Measurements from ENCODE around the gene PTRH1.

The PTRH1 gene

DNA sequence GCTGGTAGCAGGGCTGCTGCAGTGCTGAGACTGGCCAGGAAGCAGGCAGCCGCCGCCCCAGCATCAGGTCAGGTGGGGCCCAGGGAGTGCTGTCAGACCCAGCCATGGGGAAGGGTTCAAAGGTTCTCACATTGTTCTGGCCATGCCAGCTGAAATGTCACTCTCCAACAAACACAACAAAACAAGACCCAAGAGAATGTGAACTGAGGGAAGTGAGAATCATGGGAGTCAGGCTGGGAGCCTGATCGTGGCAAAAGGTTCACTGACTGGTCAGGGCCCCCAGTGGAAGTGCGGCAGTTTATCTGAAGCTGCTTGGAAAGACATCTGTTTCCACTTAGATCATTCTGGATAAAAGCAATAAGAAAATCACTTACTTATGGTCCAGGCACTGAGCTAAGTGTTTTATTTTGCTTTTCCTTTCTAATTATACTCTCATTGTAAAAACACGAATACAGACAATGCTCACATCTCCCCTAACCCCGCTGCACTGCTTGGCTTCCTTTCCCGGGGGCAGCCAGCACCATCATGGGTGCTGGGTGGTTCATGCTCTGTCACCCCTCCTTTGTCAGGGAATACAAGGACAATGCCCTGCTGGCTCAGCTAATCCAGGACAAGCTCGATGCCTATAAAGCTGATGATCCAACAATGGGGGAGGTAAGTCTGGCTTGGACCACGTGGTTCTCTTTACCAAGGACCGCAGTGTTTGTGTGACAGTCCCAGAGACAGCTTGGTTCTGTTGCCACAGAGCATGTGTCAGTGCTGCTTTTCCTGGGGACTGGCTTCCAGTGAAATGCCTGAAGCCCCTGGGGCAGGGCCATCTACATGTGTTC, 50.6 kb downstream of the PTRH1 start:
- Histone ChIP-seq H4K20me1 (ENCODE audit: insufficient read depth) (no peaks in the 10 kb centered on the region), H3K36me3 (ENCODE audit: insufficient read depth) (no peaks in the 10 kb centered on the region)
- TF ChIP-seq, protein P1, sequence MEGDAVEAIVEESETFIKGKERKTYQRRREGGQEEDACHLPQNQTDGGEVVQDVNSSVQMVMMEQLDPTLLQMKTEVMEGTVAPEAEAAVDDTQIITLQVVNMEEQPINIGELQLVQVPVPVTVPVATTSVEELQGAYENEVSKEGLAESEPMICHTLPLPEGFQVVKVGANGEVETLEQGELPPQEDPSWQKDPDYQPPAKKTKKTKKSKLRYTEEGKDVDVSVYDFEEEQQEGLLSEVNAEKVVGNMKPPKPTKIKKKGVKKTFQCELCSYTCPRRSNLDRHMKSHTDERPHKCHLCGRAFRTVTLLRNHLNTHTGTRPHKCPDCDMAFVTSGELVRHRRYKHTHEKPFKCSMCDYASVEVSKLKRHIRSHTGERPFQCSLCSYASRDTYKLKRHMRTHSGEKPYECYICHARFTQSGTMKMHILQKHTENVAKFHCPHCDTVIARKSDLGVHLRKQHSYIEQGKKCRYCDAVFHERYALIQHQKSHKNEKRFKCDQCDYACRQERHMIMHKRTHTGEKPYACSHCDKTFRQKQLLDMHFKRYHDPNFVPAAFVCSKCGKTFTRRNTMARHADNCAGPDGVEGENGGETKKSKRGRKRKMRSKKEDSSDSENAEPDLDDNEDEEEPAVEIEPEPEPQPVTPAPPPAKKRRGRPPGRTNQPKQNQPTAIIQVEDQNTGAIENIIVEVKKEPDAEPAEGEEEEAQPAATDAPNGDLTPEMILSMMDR (conservative IDR thresholded peaks at IDR 0.05; ENCODE audit: low read depth, low read length): no peak

DNA sequence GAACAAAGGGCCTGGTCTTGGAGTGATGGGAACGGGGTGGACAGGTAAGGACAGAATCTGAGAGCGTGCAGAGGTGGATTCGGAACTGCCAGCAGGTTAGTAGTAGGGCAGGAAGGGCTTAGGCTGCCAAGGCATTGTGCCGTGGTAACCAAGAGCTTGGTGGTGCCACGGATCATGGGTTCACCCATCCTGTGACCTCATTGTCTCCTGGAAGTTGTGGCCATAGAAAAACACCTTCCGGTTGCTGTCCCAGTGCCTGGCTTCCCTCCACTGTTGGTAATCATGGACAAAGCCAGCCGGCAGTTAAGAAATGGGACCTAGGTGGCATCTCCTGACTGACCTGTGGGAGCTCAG, 51.2 kb downstream of the PTRH1 start:
- Histone ChIP-seq H2AFZ (ENCODE audit: low read depth) (no peak overlapping the region), H3K36me3 (ENCODE audit: insufficient read depth) (no peaks in the 10 kb centered on the region), H3K79me2 (ENCODE audit: insufficient read depth, low read depth) (no peaks in the 10 kb centered on the region), H3K4me2 (no peak overlapping the region), H3K27me3 (ENCODE audit: insufficient read depth, low read depth) (no peaks in the 10 kb centered on the region), H3K9ac (no peak overlapping the region), H3K4me1 (ENCODE audit: low read depth, poor library complexity, severe bottlenecking) (peaks cover 14% of the 10 kb centered on the region), H4K20me1 (ENCODE audit: insufficient read depth) (no peaks in the 10 kb centered on the region), H3K27ac (no peak overlapping the region), H3K4me3 (IDR thresholded peaks at IDR 0.05; ENCODE audit: insufficient read depth, low read depth, low read length) (no peak overlapping the region)
- TF ChIP-seq, protein P1 (conservative IDR thresholded peaks at IDR 0.05; ENCODE audit: low read depth, low read length): no peak

More for the DNA sequence above, 50.6 kb downstream of the PTRH1 start:
- Histone ChIP-seq H3K4me3 (IDR thresholded peaks at IDR 0.05; ENCODE audit: insufficient read depth, low read depth, low read length) (no peak overlapping the region), H2AFZ (ENCODE audit: low read depth) (no peak overlapping the region), H3K27me3 (ENCODE audit: insufficient read depth, low read depth) (no peaks in the 10 kb centered on the region), H3K9ac (no peak overlapping the region), H3K79me2 (ENCODE audit: insufficient read depth, low read depth) (no peaks in the 10 kb centered on the region), H3K4me1 (ENCODE audit: low read depth, poor library complexity, severe bottlenecking) (peaks cover 14% of the 10 kb centered on the region), H3K4me2 (no peak overlapping the region), H3K27ac (no peak overlapping the region)

Measured in KMS-11 (cell line).